HCT116 (cell line): ENCODE measurements around the gene NDUFS6. TPM values are rescaled to one million over a fixed set of nuclear protein-coding genes. Genes with fewer than 3 reads are reported as not detected.

Experiments used
- ATAC-seq: fragments of 200-7000 bp; cut with Tn5 transposase; 2 replicates; pipeline ENCODE4 v1.9.1; 2020; ENCODE audit warnings: mild to moderate bottlenecking, moderate library complexity
- BruUV-seq: library from RNA; stranded (reverse); fragments of 400-500 nt; replicated peaks from 2 replicates; lab custom pipeline; 2021; lab: Mats Ljungman, UMichigan
- CTCF ChIA-PET: fragments of 300-600 bp; sonication (Branson Sonifier 250); formaldehyde crosslinking; loops from one replicate; lab custom pipeline; 2021; ENCODE audit warnings: antibody characterized with exemption; lab: Charles Lee
- POLR2A ChIA-PET: fragments of 300-600, 350-600 bp; sonication (Branson Sonifier 250); formaldehyde crosslinking; loops from one replicate; lab custom pipeline; 2021; ENCODE audit warnings: antibody characterized with exemption; lab: Charles Lee
- RAD21 ChIA-PET, 2 experiments: fragments of 300-600 bp; sonication (Branson Sonifier 250); formaldehyde crosslinking; loops; one replicate each; lab custom pipeline; 2023; ENCODE audit warnings: low total read pairs in 2 of 2; ENCODE audit not compliant: uncharacterized antibody in 2 of 2, unreplicated experiment in 2 of 2, low non-redundant PET in 1 of 2; lab: Charles Lee
- DNase-seq: peaks from one replicate; pipeline ENCODE4 v3.0.0-alpha.2; 2010; ENCODE audit warnings: low read depth, low spot score
- H2AFZ ChIP-seq: fragments of 200-600 bp; shearing (Covaris generic), sonication (generic); 2 replicates; pipeline ENCODE4 v1.6.1; 2017; ENCODE audit warnings: low read depth, mixed run types, mixed read lengths, antibody characterized with exemption, low read length; ENCODE audit not compliant: poor library complexity, severe bottlenecking
- H3K27ac ChIP-seq: 2 replicates; pipeline ENCODE4 v1.5.1; 2012; ENCODE audit warnings: low read depth, low read length
- H3K27me3 ChIP-seq: fragments of 200-600 bp; sonication (generic); 2 replicates; pipeline ENCODE4 v1.6.1; 2016; ENCODE audit warnings: mixed run types, low read length, mixed read lengths; ENCODE audit not compliant: insufficient read depth
- H3K36me3 ChIP-seq, 2 experiments: fragments of 200-500 bp in 1 of 2; fragments of 200-600 bp in 1 of 2; sonication (Bioruptor generic) in 1 of 2; sonication (generic) in 1 of 2; 2 replicates each; pipeline versions ENCODE4 v1.5.1 to v1.6.1; 2014 to 2016; ENCODE audit warnings: low read length in 2 of 2, inconsistent platforms in 1 of 2, mixed read lengths in 1 of 2, mixed run types in 1 of 2; ENCODE audit not compliant: insufficient read depth in 2 of 2, control insufficient read depth in 1 of 2
- H3K4me1 ChIP-seq, 2 experiments: fragments of 200-600 bp in 1 of 2; sonication (generic) in 1 of 2; 2 replicates each; pipeline versions ENCODE4 v1.5.1 to v1.6.1; 2012 to 2017; ENCODE audit warnings: low read length in 2 of 2, inconsistent platforms in 1 of 2, mild to moderate bottlenecking in 1 of 2, mixed read lengths in 1 of 2, mixed run types in 1 of 2, moderate library complexity in 1 of 2; ENCODE audit not compliant: insufficient read depth in 2 of 2, control insufficient read depth in 1 of 2
- H3K4me2 ChIP-seq: fragments of 200-600 bp; sonication (generic); 2 replicates; pipeline ENCODE4 v1.6.1; 2017; ENCODE audit warnings: mixed run types, low read length, mixed read lengths
- H3K4me3 ChIP-seq, 2 experiments: fragments of 200-600 bp in 1 of 2; sonication (generic) in 1 of 2; replicated peaks in 1 of 2; 2 replicates each; pipeline ENCODE4 v1.5.1; 2011 to 2016; ENCODE audit warnings: low read length in 2 of 2, control low read depth in 1 of 2, low read depth in 1 of 2, mild to moderate bottlenecking in 1 of 2, mixed read lengths in 1 of 2, mixed run types in 1 of 2
- H3K79me2 ChIP-seq: fragments of 200-600 bp; sonication (generic); 2 replicates; pipeline ENCODE4 v1.6.1; 2017; ENCODE audit warnings: mild to moderate bottlenecking, mixed run types, low read length, moderate library complexity, mixed read lengths; ENCODE audit not compliant: insufficient read depth
- H3K9ac ChIP-seq: fragments of 200-600 bp; sonication (generic); 2 replicates; pipeline ENCODE4 v1.6.1; 2016; ENCODE audit warnings: low read length, mixed read lengths
- H3K9me2 ChIP-seq: fragments of 200-600 bp; sonication (generic), shearing (Covaris generic); 2 replicates; pipeline ENCODE4 v1.6.1; 2017; ENCODE audit warnings: mixed run types, mild to moderate bottlenecking, moderate library complexity; ENCODE audit not compliant: insufficient read depth
- H3K9me3 ChIP-seq, 2 experiments: fragments of 200-500 bp in 1 of 2; fragments of 200-600 bp in 1 of 2; sonication (Bioruptor generic) in 1 of 2; sonication (generic) in 1 of 2; 2 replicates each; pipeline ENCODE4 v1.6.1; 2014 to 2017; ENCODE audit warnings: low read length in 2 of 2, mixed read lengths in 2 of 2, inconsistent platforms in 1 of 2, low read depth in 1 of 2, mild to moderate bottlenecking in 1 of 2, mixed run types in 1 of 2, moderate library complexity in 1 of 2; ENCODE audit not compliant: control insufficient read depth in 1 of 2, insufficient read depth in 1 of 2
- H4K20me1 ChIP-seq: fragments of 200-600 bp; sonication (generic), shearing (Covaris generic); 2 replicates; pipeline ENCODE4 v1.6.1; 2017; ENCODE audit warnings: mixed run types, mild to moderate bottlenecking, moderate library complexity; ENCODE audit not compliant: insufficient read depth
- CBX3 ChIP-seq: IDR thresholded peaks from 2 replicates; pipeline ENCODE4 v1.6.1; 2012; ENCODE audit warnings: low read depth
- EGR1 ChIP-seq: IDR thresholded peaks from 2 replicates; pipeline ENCODE4 v1.6.1; 2012; ENCODE audit warnings: low read depth
- FOSL1 ChIP-seq: IDR thresholded peaks from 2 replicates; pipeline ENCODE4 v1.6.1; 2012; ENCODE audit warnings: low read depth
- JUND ChIP-seq: IDR thresholded peaks from 2 replicates; pipeline ENCODE4 v1.6.1; 2012
- POLR2AphosphoS5 ChIP-seq: IDR thresholded peaks from 2 replicates; pipeline ENCODE4 v1.6.1; 2011; ENCODE audit warnings: mild to moderate bottlenecking, low read depth, low read length, moderate library complexity
- SIN3A ChIP-seq: IDR thresholded peaks from 2 replicates; pipeline ENCODE4 v1.6.1; 2012; ENCODE audit warnings: low read depth
- SP1 ChIP-seq: IDR thresholded peaks from 2 replicates; pipeline ENCODE4 v1.6.1; 2012; ENCODE audit warnings: low read depth
- SRF ChIP-seq: IDR thresholded peaks from 2 replicates; pipeline ENCODE4 v1.6.1; 2012; ENCODE audit warnings: low read depth
- TCF7L2 ChIP-seq: IDR thresholded peaks from 2 replicates; pipeline ENCODE4 v1.7.0; 2011; ENCODE audit warnings: borderline replicate concordance, inconsistent platforms; ENCODE audit not compliant: insufficient read depth, insufficient read length; ENCODE audit errors: extremely low read depth
- YY1 ChIP-seq: IDR thresholded peaks from 2 replicates; pipeline ENCODE4 v1.6.1; 2011; ENCODE audit warnings: low read length, low read depth, moderate library complexity, mild to moderate bottlenecking; ENCODE audit not compliant: insufficient replicate concordance; ENCODE audit errors: extremely low read depth
- ZFX ChIP-seq: fragments of 450-650 bp; IDR thresholded peaks from 2 replicates; pipeline ENCODE4 v1.6.1; 2017
- ZNF274 ChIP-seq: fragments of 200-500 bp; sonication (Bioruptor generic); IDR thresholded peaks from 2 replicates; pipeline ENCODE4 v1.6.1; 2014; ENCODE audit warnings: mild to moderate bottlenecking, low read depth, low read length, inconsistent platforms
- intact Hi-C: fragments of 100-400 bp; cut with micrococcal nuclease; formaldehyde crosslinking; loops from 2 replicates; pipeline ENCODE4 v1.10.0; 2022
- total RNA-seq: library from RNA; stranded (reverse); gene quantifications from one replicate; pipeline ENCODE4 v1.2.1, GENCODE V29; 2021; ENCODE audit not compliant: unreplicated experiment
- TF ChIP-seq, protein P1 (sequence below): IDR thresholded peaks from 2 replicates; pipeline ENCODE4 v1.6.1; 2012

Gene NDUFS6
- total RNA-seq, 1 experiment from 2014 or later, result 43.8 TPM

DNA sequence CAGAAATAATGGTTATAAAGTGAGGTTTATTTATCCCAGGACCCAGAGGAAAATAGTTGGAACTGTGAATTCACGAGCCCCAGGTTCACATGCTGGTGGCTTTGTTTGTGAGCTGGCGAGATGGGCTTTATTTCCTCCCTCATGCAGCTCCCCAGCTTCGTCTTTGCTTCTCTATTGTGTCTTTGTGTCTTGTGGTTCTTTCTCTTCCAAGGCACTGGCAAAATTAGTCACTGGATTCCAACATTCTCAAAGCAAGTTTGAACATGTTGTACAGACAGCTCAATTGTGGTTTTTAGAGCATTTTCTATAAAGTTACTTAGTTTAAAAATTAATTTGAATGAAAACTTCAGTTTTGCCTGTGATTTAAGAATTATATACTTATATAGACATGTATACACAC lies 7.2 kb downstream of the NDUFS6 start:
- Histone ChIP-seq H4K20me1 (peaks cover 3% of the 10 kb centered on the region; the same call in 1 of the 2 replicates), H3K9me2 (no peaks in the 10 kb centered on the region), H3K4me3 (no peak overlapping the region), H3K79me2 (peaks cover 100% of the 10 kb centered on the region), H3K4me1 (no peaks in the 10 kb centered on the region), H3K4me2 (no peak overlapping the region), H3K9me3 (no peaks in the 10 kb centered on the region), H2AFZ (no peak overlapping the region), H3K36me3 (peaks cover 65 to 80% of the 10 kb centered on the region in 2 experiments), H3K27me3 (no peaks in the 10 kb centered on the region), H3K27ac (no peak overlapping the region), H3K9ac (no peak overlapping the region)
- no peak for ATAC-seq
- CTCF ChIA-PET, result no interaction called here
- intact Hi-C loops, result loop anchor here (10.0 kb wide), 1 partner anchor 126 kb away; no protein-coding TSS in a partner anchor
- RAD21 ChIA-PET, result no interaction called here
- TF ChIP-seq, protein P1, sequence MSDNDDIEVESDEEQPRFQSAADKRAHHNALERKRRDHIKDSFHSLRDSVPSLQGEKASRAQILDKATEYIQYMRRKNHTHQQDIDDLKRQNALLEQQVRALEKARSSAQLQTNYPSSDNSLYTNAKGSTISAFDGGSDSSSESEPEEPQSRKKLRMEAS, result no peak
- no peak for TF ChIP-seq ZNF274
- TF ChIP-seq SP1, result no peak
- TF ChIP-seq YY1, result no peak
- no peak for TF ChIP-seq SRF
- no peak for TF ChIP-seq TCF7L2
- TF ChIP-seq ZFX, result no peak
- no peak for TF ChIP-seq JUND
- no peak for TF ChIP-seq CBX3
- no peak for TF ChIP-seq FOSL1
- TF ChIP-seq POLR2AphosphoS5, result no peak
- TF ChIP-seq EGR1, result no peak
- no TSS peak for BruUV-seq
- DNase-seq, result no peak
- POLR2A ChIA-PET, result no interaction called here

DNA sequence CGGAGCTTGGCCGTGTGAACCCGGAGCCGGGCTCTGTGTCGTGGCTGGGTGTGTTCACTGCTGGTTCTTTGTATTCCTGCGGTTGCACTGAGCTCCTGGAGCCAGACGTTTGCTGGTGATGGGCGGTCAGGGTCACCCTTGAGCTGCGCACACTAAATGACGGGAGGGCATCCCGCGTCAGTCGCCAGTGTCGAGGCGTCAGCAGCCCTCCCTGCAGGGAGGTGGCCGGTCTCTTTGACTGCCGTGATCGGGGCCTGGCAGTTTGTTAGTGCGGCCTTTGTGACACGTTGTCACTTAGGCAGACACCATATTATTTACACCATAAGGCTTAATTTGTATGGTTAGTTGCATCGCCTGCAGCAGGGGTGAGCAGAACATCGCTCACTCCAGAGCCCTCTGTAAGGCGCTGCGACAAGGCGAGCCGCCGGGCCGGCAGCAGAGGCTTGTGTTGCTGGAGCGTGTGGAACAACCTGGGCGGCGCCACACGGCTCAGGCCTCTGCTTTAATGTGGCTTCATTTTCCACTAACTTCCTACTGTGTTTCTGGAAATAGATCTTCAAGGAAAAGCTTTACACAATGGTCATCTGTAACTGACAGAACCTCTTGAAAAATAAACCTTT lies 8.3 kb downstream of the NDUFS6 start:
- H3K9me3 ChIP-seq, result no peaks in the 10 kb centered on the region
- no peaks in the 10 kb centered on the region for H3K27me3 ChIP-seq
- H4K20me1 ChIP-seq, result peaks cover 3% of the 10 kb centered on the region; the same call in 1 of the 2 replicates
- ChIA-PET CTCF (no interaction called here), POLR2A (no interaction called here), RAD21 (no interaction called here)
- peaks cover 60 to 80% of the 10 kb centered on the region in 2 experiments for H3K36me3 ChIP-seq
- no peak overlapping the region for H3K27ac ChIP-seq
- ATAC-seq (no peak), DNase-seq (no peak)
- no TSS peak for BruUV-seq
- no peak overlapping the region for H3K4me2 ChIP-seq
- TF ChIP-seq SIN3A, result no peak
- no peak overlapping the region for H3K4me3 ChIP-seq
- peaks cover 91% of the 10 kb centered on the region for H3K79me2 ChIP-seq
- H3K9ac ChIP-seq, result no peak overlapping the region
- intact Hi-C loops, result loop anchor here (10.0 kb wide), 1 partner anchor 125 kb away; no protein-coding TSS in a partner anchor
- no peaks in the 10 kb centered on the region for H3K9me2 ChIP-seq
- no peaks in the 10 kb centered on the region for H3K4me1 ChIP-seq
- no peak overlapping the region for H2AFZ ChIP-seq
